ENCODE data around the gene EXOC6B.

The EXOC6B gene

DNA sequence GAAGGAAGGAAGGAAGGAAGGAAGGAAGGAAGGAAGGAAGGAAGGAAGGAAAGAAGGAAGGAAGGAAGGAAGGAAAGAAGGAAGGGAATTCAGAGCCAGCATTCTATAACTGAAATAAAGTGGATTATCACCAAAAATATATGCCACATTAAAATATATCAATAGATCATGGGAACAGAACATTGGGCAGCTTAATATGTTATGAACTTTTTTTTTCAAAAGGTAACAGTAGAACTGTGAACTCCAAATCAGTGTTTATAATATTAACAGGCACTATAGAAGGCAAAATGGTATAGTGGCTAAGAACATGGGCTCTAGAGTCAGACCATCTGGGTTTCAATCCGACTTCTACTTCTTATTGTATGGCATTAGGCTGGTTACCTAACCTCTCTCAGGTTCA, 313.5 kb downstream of the EXOC6B start:
- Histone ChIP-seq H3K27ac (ENCODE audit: low read length) (no peak overlapping the region), H3K27me3 (replicated peaks; ENCODE audit: insufficient read depth, low read length) (no peaks in the 10 kb centered on the region), H2AFZ (ENCODE audit: low read length) (no peak overlapping the region), H3F3A (ENCODE audit: insufficient read depth, low read length) (no peaks in the 10 kb centered on the region), H3K4me1 (ENCODE audit: low read length) (no peaks in the 10 kb centered on the region), H3K9me3 (replicated peaks; ENCODE audit: insufficient read depth, low read length) (no peaks in the 10 kb centered on the region), H4K20me1 (ENCODE audit: insufficient read depth, low read length) (no peaks in the 10 kb centered on the region), H3K9me2 (replicated peaks; ENCODE audit: insufficient read depth, low read length) (no peaks in the 10 kb centered on the region), H3K4me3 (ENCODE audit: low read length) (no peak overlapping the region), H3K36me3 (replicated peaks; ENCODE audit: insufficient read depth, low read length) (no peaks in the 10 kb centered on the region), H3K9ac (ENCODE audit: low read length) (no peak overlapping the region), H3K79me2 (ENCODE audit: low read length) (no peaks in the 10 kb centered on the region), H3K4me2 (ENCODE audit: low read depth, low read length) (no peak overlapping the region)
- DNase-seq: no peak
- no peak for TF ChIP-seq EZH2phosphoT487 (IDR thresholded peaks at IDR 0.05; ENCODE audit: low read length)
- no peak for TF ChIP-seq CTCF (IDR thresholded peaks at IDR 0.05; ENCODE audit: low read length)
- no peak for TF ChIP-seq EZH2 (optimal IDR thresholded peaks at IDR 0.05; ENCODE audit: low read depth, low read length)

GRCh38 chr2:72511906-72512305, 313.9 kb downstream of the EXOC6B start:
- no peaks in the 10 kb centered on the region for H3K4me1 ChIP-seq (ENCODE audit: low read length)
- H3K4me3 ChIP-seq (ENCODE audit: low read length): no peak overlapping the region
- no peak overlapping the region for H2AFZ ChIP-seq (ENCODE audit: low read length)
- H3K9me3 ChIP-seq (replicated peaks; ENCODE audit: insufficient read depth, low read length): no peaks in the 10 kb centered on the region
- TF ChIP-seq EZH2phosphoT487 (IDR thresholded peaks at IDR 0.05; ENCODE audit: low read length): no peak
- TF ChIP-seq EZH2 (optimal IDR thresholded peaks at IDR 0.05; ENCODE audit: low read depth, low read length): no peak
- no peak for TF ChIP-seq CTCF (IDR thresholded peaks at IDR 0.05; ENCODE audit: low read length)
- H3K4me2 ChIP-seq (ENCODE audit: low read depth, low read length): no peak overlapping the region
- no peak overlapping the region for H3K27ac ChIP-seq (ENCODE audit: low read length)
- no peak for DNase-seq
- no peaks in the 10 kb centered on the region for H3K9me2 ChIP-seq (replicated peaks; ENCODE audit: insufficient read depth, low read length)
- no peaks in the 10 kb centered on the region for H3K27me3 ChIP-seq (replicated peaks; ENCODE audit: insufficient read depth, low read length)
- H3F3A ChIP-seq (ENCODE audit: insufficient read depth, low read length): no peaks in the 10 kb centered on the region
- H3K79me2 ChIP-seq (ENCODE audit: low read length): no peaks in the 10 kb centered on the region
- H4K20me1 ChIP-seq (ENCODE audit: insufficient read depth, low read length): no peaks in the 10 kb centered on the region
- H3K36me3 ChIP-seq (replicated peaks; ENCODE audit: insufficient read depth, low read length): no peaks in the 10 kb centered on the region
- H3K9ac ChIP-seq (ENCODE audit: low read length): no peak overlapping the region

- Histone ChIP-seq H3K4me3 (ENCODE audit: low read length) (no peak overlapping the region), H3K4me2 (ENCODE audit: low read depth, low read length) (no peak overlapping the region), H3F3A (ENCODE audit: insufficient read depth, low read length) (no peaks in the 10 kb centered on the region), H3K9me2 (replicated peaks; ENCODE audit: insufficient read depth, low read length) (no peaks in the 10 kb centered on the region), H3K4me1 (ENCODE audit: low read length) (no peaks in the 10 kb centered on the region), H4K20me1 (ENCODE audit: insufficient read depth, low read length) (no peaks in the 10 kb centered on the region), H3K9ac (ENCODE audit: low read length) (no peak overlapping the region), H3K36me3 (replicated peaks; ENCODE audit: insufficient read depth, low read length) (no peaks in the 10 kb centered on the region), H3K9me3 (replicated peaks; ENCODE audit: insufficient read depth, low read length) (no peaks in the 10 kb centered on the region), H3K27me3 (replicated peaks; ENCODE audit: insufficient read depth, low read length) (no peaks in the 10 kb centered on the region), H3K79me2 (ENCODE audit: low read length) (no peaks in the 10 kb centered on the region), H3K27ac (ENCODE audit: low read length) (no peak overlapping the region), H2AFZ (ENCODE audit: low read length) (no peak overlapping the region)
- TF ChIP-seq EZH2phosphoT487 (IDR thresholded peaks at IDR 0.05; ENCODE audit: low read length): no peak
- TF ChIP-seq EZH2 (optimal IDR thresholded peaks at IDR 0.05; ENCODE audit: low read depth, low read length): no peak
- TF ChIP-seq CTCF (IDR thresholded peaks at IDR 0.05; ENCODE audit: low read length): no peak
- DNase-seq: no peak
These were observed 328.1 kb downstream of the EXOC6B start for GRCh38 chr2:72497763-72498162.

All from MM.1S (cell line).